ENCODE data around the gene TCF12. TPM values are rescaled to one million over a fixed set of nuclear protein-coding genes. Genes with fewer than 3 reads are reported as not detected.

TCF12 gene
- total RNA-seq, 1 donor from 2014 or later: 138 TPM

DNA sequence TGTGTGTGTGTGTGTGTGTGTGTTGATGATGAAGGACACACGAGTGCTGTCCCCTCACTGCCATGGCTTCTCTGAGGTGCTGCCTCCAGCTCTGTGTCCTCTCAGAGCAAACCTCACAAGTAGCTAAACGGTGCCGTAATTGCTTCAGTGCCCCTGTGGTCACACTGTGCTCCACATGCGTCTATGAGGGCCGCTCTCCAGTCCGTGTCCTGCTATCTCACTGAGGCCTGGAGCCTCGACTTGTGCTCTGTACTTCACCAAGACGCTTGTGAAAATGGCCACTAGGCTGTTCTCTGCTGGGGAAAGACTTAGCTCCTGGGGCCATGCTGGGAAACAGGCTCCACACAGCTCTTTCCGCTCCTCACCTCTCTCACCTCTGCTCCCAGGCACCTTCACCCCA, 392.4 kb downstream of the TCF12 start:
- Histone ChIP-seq H3K9me3 (no peaks in the 10 kb centered on the region), H3K27ac (no peak overlapping the region), H3K4me1 (peaks cover 16% of the 10 kb centered on the region), H3K27me3 (no peaks in the 10 kb centered on the region), H3K4me3 (no peak overlapping the region), H3K36me3 (no peaks in the 10 kb centered on the region)
- intact Hi-C loops (cut with DNase I): no loop called here
- DNase-seq (ENCODE audit: extremely low spot score in 2 of 2): no peak
- TF ChIP-seq, protein P1, sequence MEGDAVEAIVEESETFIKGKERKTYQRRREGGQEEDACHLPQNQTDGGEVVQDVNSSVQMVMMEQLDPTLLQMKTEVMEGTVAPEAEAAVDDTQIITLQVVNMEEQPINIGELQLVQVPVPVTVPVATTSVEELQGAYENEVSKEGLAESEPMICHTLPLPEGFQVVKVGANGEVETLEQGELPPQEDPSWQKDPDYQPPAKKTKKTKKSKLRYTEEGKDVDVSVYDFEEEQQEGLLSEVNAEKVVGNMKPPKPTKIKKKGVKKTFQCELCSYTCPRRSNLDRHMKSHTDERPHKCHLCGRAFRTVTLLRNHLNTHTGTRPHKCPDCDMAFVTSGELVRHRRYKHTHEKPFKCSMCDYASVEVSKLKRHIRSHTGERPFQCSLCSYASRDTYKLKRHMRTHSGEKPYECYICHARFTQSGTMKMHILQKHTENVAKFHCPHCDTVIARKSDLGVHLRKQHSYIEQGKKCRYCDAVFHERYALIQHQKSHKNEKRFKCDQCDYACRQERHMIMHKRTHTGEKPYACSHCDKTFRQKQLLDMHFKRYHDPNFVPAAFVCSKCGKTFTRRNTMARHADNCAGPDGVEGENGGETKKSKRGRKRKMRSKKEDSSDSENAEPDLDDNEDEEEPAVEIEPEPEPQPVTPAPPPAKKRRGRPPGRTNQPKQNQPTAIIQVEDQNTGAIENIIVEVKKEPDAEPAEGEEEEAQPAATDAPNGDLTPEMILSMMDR (IDR thresholded peaks at IDR 0.05): no peak
- TF ChIP-seq POLR2AphosphoS5 (IDR thresholded peaks at IDR 0.05; ENCODE audit: insufficient read depth in 1 of 2, low read depth in 1 of 2) (no peak), POLR2A (IDR thresholded peaks at IDR 0.05) (no peak)

- Histone ChIP-seq H3K9me3 (no peaks in the 10 kb centered on the region), H3K36me3 (no peaks in the 10 kb centered on the region), H3K27me3 (no peaks in the 10 kb centered on the region), H3K4me1 (peaks cover 5% of the 10 kb centered on the region), H3K27ac (no peak overlapping the region), H3K4me3 (no peak overlapping the region)
- DNase-seq (ENCODE audit: extremely low spot score in 2 of 2): no peak
- TF ChIP-seq POLR2A (IDR thresholded peaks at IDR 0.05) (no peak), POLR2AphosphoS5 (IDR thresholded peaks at IDR 0.05; ENCODE audit: insufficient read depth in 1 of 2, low read depth in 1 of 2) (no peak)
- intact Hi-C loops (cut with DNase I): no loop called here
These were observed 393.5 kb downstream of the TCF12 start for GRCh38 chr15:57312006-57312317.

DNA sequence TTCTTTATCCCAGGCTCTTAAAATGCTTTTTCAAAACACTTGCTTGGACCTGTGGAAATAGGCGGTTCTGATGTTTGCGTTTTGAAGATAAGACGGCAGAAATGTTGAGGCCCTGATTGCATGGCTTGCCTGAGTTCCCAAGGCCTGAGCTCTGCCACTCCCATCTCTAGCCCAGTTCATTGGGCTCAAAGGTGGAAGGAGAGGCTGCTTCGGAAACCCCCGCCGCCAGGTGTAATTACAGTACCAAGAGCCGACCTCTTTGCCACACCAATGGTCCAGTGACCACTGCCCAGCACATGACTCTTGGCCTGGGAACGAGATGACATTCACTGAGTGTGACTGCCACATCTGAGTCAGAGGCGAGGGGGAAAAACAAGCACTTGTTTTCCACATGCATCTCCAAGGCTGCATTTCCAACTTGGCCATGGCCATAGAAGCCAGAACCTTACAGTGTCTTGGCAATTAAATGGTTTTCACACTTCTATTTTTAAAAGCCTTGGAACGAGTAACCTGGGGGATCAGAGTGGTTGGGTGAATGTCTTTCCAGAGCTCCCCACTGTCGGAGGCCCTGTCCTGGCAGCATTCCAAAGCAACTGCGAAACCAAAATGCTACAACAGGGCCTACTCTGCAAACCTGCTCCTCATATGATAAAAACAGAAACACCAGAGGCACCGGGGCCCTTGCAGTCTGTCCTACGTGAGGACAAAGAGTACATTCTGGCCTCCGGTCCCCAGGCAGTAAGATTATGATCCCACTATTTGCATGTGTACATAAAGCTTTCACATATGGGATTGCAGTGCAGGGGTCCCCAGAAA, 394.1 kb downstream of the TCF12 start:
- no peak for DNase-seq (ENCODE audit: extremely low spot score in 2 of 2)
- Histone ChIP-seq H3K9me3 (no peaks in the 10 kb centered on the region), H3K4me1 (no peaks in the 10 kb centered on the region), H3K36me3 (no peaks in the 10 kb centered on the region), H3K27ac (no peak overlapping the region), H3K27me3 (no peaks in the 10 kb centered on the region), H3K4me3 (no peak overlapping the region)
- intact Hi-C loops (cut with DNase I): no loop called here
- TF ChIP-seq POLR2A (IDR thresholded peaks at IDR 0.05): no peak

- no peak for DNase-seq (ENCODE audit: extremely low spot score in 2 of 2)
- Histone ChIP-seq H3K36me3 (no peaks in the 10 kb centered on the region), H3K9me3 (no peaks in the 10 kb centered on the region), H3K27ac (no peak overlapping the region), H3K4me1 (no peaks in the 10 kb centered on the region), H3K4me3 (no peak overlapping the region), H3K27me3 (no peaks in the 10 kb centered on the region)
- TF ChIP-seq, protein P1 (IDR thresholded peaks at IDR 0.05): no peak
- no peak for TF ChIP-seq POLR2A (IDR thresholded peaks at IDR 0.05)
- TF ChIP-seq POLR2AphosphoS5 (IDR thresholded peaks at IDR 0.05; ENCODE audit: insufficient read depth in 1 of 2, low read depth in 1 of 2): no peak
- intact Hi-C loops (cut with DNase I): no loop called here
These were observed 394.7 kb downstream of the TCF12 start for GRCh38 chr15:57313134-57313483.

GRCh38 chr15:57314221-57314620, 395.8 kb downstream of the TCF12 start:
- Histone ChIP-seq H3K4me3 (no peak overlapping the region), H3K4me1 (no peaks in the 10 kb centered on the region), H3K9me3 (no peaks in the 10 kb centered on the region), H3K27ac (no peak overlapping the region), H3K36me3 (no peaks in the 10 kb centered on the region), H3K27me3 (no peaks in the 10 kb centered on the region)
- TF ChIP-seq, protein P1 (IDR thresholded peaks at IDR 0.05): no peak
- no peak for TF ChIP-seq POLR2A (IDR thresholded peaks at IDR 0.05)
- TF ChIP-seq POLR2AphosphoS5 (IDR thresholded peaks at IDR 0.05; ENCODE audit: insufficient read depth in 1 of 2, low read depth in 1 of 2): no peak
- intact Hi-C loops (cut with DNase I): no loop called here
- DNase-seq (ENCODE audit: extremely low spot score in 2 of 2): no peak

DNA sequence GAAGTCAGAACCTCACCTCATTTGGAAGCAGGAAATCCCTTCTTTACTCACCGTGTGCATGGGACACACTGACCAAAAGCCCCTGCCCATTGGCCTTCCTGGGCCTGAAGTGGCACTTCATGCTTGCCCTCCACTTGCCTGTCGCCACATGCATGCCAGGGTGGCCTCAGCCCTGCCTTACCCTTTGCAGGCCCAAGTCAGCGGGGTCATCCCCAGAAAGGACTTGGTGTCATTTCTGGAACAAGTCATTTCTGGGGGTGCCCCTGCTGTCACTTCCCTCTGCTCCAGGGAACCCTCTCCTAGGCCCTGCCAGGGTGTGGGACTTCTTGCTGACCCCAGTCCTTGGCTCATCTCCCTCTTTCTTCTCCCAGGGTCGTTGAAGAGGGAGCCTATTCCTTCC, 398.0 kb downstream of the TCF12 start:
- Histone ChIP-seq H3K36me3 (no peaks in the 10 kb centered on the region), H3K27me3 (no peaks in the 10 kb centered on the region), H3K4me3 (no peak overlapping the region), H3K9me3 (no peaks in the 10 kb centered on the region), H3K4me1 (no peaks in the 10 kb centered on the region), H3K27ac (no peak overlapping the region)
- intact Hi-C loops (cut with DNase I): no loop called here
- TF ChIP-seq, protein P1 (IDR thresholded peaks at IDR 0.05): no peak
- TF ChIP-seq POLR2A (IDR thresholded peaks at IDR 0.05) (no peak), POLR2AphosphoS5 (IDR thresholded peaks at IDR 0.05; ENCODE audit: insufficient read depth in 1 of 2, low read depth in 1 of 2) (no peak)
- no peak for DNase-seq (ENCODE audit: extremely low spot score in 2 of 2)
